ENCODE data around the gene PTPRD.

DNA sequence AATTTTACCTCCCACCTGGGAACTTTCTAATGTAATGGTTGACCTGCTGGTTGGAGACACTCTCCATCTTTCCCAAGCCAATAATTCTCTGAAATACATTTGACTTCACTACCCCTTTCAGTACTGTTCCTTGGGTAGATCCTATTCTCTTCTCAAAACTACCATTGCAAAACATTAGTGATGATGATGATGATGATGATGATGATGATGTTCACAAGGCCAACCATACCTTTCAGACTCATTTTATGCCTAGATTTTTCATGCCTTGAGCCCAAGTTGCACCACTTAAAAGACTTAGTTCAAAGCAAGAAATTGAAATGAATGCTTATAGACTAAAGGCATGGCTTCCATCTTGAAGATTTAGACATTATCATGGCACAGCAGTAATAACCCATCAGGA lies 1672.2 kb downstream of the PTPRD start:
- TF ChIP-seq RFX5 (IDR thresholded peaks at IDR 0.05; ENCODE audit: low read depth, low read length) (no peak), POLR2A (IDR thresholded peaks at IDR 0.05; ENCODE audit: low read depth, low read length) (no peak), CHD1 (IDR thresholded peaks at IDR 0.05; ENCODE audit: low read depth, low read length) (no peak)
